ENCODE results near the gene DOK5. TPM values are rescaled to one million over a fixed set of nuclear protein-coding genes. Genes with fewer than 3 reads are reported as not detected.

DOK5 gene
- total and polyA plus RNA-seq, 4 donors: 0.37 to 3.1 (median 0.46) TPM

- H3K9ac ChIP-seq (ENCODE audit: insufficient read depth in 1 of 2, low read length in 2 of 2): no peak overlapping the region
- H3K4me3 ChIP-seq: no peak overlapping the region
- H3K9me3 ChIP-seq (ENCODE audit: control insufficient read depth in 4 of 4, insufficient read depth in 3 of 4, low read length in 3 of 4): no peaks in the 10 kb centered on the region
- no peaks in the 10 kb centered on the region for H3K36me3 ChIP-seq (ENCODE audit: control insufficient read depth in 4 of 4, insufficient read depth in 4 of 4, low read length in 4 of 4)
- ATAC-seq (ENCODE audit: insufficient read depth, low FRiP score) (no peak), DNase-seq (no peak)
- H3K27me3 ChIP-seq (ENCODE audit: control insufficient read depth in 3 of 3, insufficient read depth in 3 of 3, low read length in 2 of 3): no peaks in the 10 kb centered on the region
- H3K27ac ChIP-seq (ENCODE audit: low read depth in 1 of 2, low read length in 1 of 2): no peak overlapping the region
- 53 to 69% methylated on average over 1 of the region's 1 CpG for WGBS, 2 donors
- H3K4me1 ChIP-seq (ENCODE audit: control insufficient read depth in 5 of 5, insufficient read depth in 5 of 5, low read length in 5 of 5): no peaks in the 10 kb centered on the region
- TF ChIP-seq CTCF (IDR thresholded peaks at IDR 0.05; ENCODE audit: control extremely low read depth, extremely low read depth): no peak
These were observed 223.0 kb downstream of the DOK5 start for GRCh38 chr20:54698373-54698772.
